Lung (tissue), 12 donors: ENCODE results near the gene NFATC4. TPM values are rescaled to one million over a fixed set of nuclear protein-coding genes. Genes with fewer than 3 reads are reported as not detected.
A peak's percentile ranks its signal among the peaks of the same experiment; 100 is the strongest.
"Not testable (repeated sequence)": the region's sequence is repeated elsewhere in the genome, so short reads cannot be mapped to it uniquely, and the experiment has no call there.

Experiments used
- ATAC-seq: fragments of 200-7000 bp; cut with Tn5 transposase; one replicate; pipeline ENCODE4 v1.9.1; 2020; ENCODE audit warnings: moderate number of reproducible peaks; ENCODE audit not compliant: insufficient read depth, low FRiP score
- DNase-seq, 3 donors: peaks; one replicate each; pipeline ENCODE4 v3.0.0-alpha.2; 2013 to 2017
- H3K27ac ChIP-seq, 2 donors: one replicate each; pipeline ENCODE4 v1.5.1; 2013; ENCODE audit warnings: mild to moderate bottlenecking in 2 of 2, moderate library complexity in 2 of 2, control low read depth in 1 of 2, inconsistent platforms in 1 of 2, low read depth in 1 of 2, low read length in 1 of 2
- H3K27me3 ChIP-seq, 3 donors: one replicate each; pipeline ENCODE4 v1.5.1; 2013; ENCODE audit warnings: low read length in 2 of 3; ENCODE audit not compliant: control insufficient read depth in 3 of 3, insufficient read depth in 3 of 3
- H3K36me3 ChIP-seq, 4 donors: one replicate each; pipeline ENCODE4 v1.5.1; 2013; ENCODE audit warnings: low read length in 4 of 4, mild to moderate bottlenecking in 1 of 4, moderate library complexity in 1 of 4; ENCODE audit not compliant: control insufficient read depth in 4 of 4, insufficient read depth in 4 of 4
- H3K4me1 ChIP-seq, 5 donors: one replicate each; pipeline ENCODE4 v1.5.1; 2013; ENCODE audit warnings: low read length in 5 of 5, mild to moderate bottlenecking in 2 of 5, moderate library complexity in 1 of 5; ENCODE audit not compliant: control insufficient read depth in 5 of 5, insufficient read depth in 5 of 5
- H3K4me3 ChIP-seq: one replicate; pipeline ENCODE4 v1.5.1; 2013; ENCODE audit warnings: mild to moderate bottlenecking, control low read depth, moderate library complexity
- H3K9ac ChIP-seq, 2 donors: one replicate each; pipeline ENCODE4 v1.5.1; 2013; ENCODE audit warnings: low read length in 2 of 2, control low read depth in 1 of 2; ENCODE audit not compliant: insufficient read depth in 1 of 2
- H3K9me3 ChIP-seq, 4 donors: one replicate each; pipeline ENCODE4 v1.5.1; 2013; ENCODE audit warnings: low read length in 3 of 4, mild to moderate bottlenecking in 1 of 4, moderate library complexity in 1 of 4; ENCODE audit not compliant: control insufficient read depth in 4 of 4, insufficient read depth in 3 of 4
- CTCF ChIP-seq: IDR thresholded peaks from 2 replicates; pipeline ENCODE4 v1.5.1; 2012; ENCODE audit warnings: mild to moderate bottlenecking; ENCODE audit errors: control extremely low read depth, extremely low read depth
- WGBS, 2 donors: extraction: QIAGEN DNeasy Blood & Tissue Kit; methylation state at CpG; one replicate each; pipeline ENCODE4 v1.1.7; 2013; 5-methylcytosine and 5-hydroxymethylcytosine counted together
- polyA plus RNA-seq, 2 donors: library from polyadenylated mRNA; stranded (reverse); fragments of 200-250 nt; gene quantifications; one replicate each; pipeline ENCODE4 v1.2.1, GENCODE V29; 2013
- total RNA-seq, 2 donors: library from RNA; depleted of rRNA in 1 of 2; stranded (reverse); fragments of >200 nt in 1 of 2; gene quantifications; one replicate each; pipeline ENCODE4 v1.2.1, GENCODE V29; 2014 to 2021
- donor health status: control.
- donor health status: control.
- donor health status: Bipolar disorder and iron deficiency.
- donor health status: healthy.
- donor health status: DM: yes; HTN: yes; CAD: no.

The NFATC4 gene
- total and polyA plus RNA-seq, 4 donors = 13.9 to 71.4 (median 38.4) TPM

DNA sequence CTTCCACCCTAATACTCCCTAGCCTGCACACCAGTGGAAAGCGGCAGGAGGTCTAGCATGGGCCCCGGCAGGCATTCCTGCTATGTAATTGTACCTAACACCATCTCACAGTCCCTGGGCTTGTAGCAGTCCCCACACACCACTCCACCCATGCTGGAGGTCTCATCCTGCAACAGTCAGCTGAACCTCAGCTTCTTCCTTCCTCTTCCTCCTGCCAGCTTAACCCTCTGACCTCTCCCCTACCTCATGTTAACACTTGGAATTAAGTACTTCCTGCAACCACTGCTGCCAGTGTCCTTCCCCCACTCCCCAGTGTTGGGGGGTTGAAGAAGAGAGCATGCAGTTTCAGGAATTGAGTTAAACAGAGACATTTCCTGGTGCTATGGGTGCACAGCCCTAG, 40.7 kb upstream of the NFATC4 start:
- peak overlapping the region in 1 of 2 donors; percentile 5 for H3K27ac ChIP-seq
- ATAC-seq (no peak), DNase-seq (no peak)
- peaks cover 0 to 5% (median 0%) of the 10 kb centered on the region in 4 donors for H3K36me3 ChIP-seq
- peaks cover 0 to 14% (median 0%) of the 10 kb centered on the region in 5 donors for H3K4me1 ChIP-seq
- no peak for TF ChIP-seq CTCF
- no peaks in the 10 kb centered on the region for H3K9me3 ChIP-seq
- 72 to 76% methylated on average over 2 of the region's 2 CpGs for WGBS, 2 donors
- no peak overlapping the region for H3K4me3 ChIP-seq
- peaks cover 0 to 5% (median 4%) of the 10 kb centered on the region in 3 donors for H3K27me3 ChIP-seq
- H3K9ac ChIP-seq = no peak overlapping the region

DNA sequence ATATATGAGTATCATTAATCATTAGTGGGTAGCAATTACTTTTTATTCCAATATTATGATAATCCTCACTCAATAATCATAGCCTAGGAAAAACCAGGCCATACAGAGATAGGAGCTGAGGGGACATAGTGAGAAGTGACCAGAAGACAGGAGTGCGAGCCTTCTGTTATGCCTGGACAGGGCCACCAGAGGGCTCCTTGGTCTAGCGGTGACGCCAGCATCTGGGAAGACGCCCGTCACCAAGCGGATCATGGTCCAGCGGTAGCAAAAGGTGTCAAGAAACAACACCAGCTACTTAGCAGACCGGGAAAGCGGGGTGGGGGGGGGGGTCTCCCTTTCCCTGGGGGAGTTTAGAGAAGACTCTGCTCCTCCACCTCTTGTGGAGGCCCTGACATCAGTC, 40.1 kb upstream of the NFATC4 start:
- H3K27me3 ChIP-seq, H3K9me3 ChIP-seq, H3K27ac ChIP-seq, H3K36me3 ChIP-seq, ATAC-seq, H3K4me3 ChIP-seq, H3K9ac ChIP-seq: not testable (repeated sequence)
- peak; percentile 27 for TF ChIP-seq CTCF
- H3K4me1 ChIP-seq = peaks cover 0 to 14% (median 0%) of the 10 kb centered on the region in 5 donors
- 4 to 13% methylated on average over 9 of the region's 9 CpGs for WGBS, 2 donors
- peak in 2 of 3 donors; percentile 39 to 42 for DNase-seq

DNA sequence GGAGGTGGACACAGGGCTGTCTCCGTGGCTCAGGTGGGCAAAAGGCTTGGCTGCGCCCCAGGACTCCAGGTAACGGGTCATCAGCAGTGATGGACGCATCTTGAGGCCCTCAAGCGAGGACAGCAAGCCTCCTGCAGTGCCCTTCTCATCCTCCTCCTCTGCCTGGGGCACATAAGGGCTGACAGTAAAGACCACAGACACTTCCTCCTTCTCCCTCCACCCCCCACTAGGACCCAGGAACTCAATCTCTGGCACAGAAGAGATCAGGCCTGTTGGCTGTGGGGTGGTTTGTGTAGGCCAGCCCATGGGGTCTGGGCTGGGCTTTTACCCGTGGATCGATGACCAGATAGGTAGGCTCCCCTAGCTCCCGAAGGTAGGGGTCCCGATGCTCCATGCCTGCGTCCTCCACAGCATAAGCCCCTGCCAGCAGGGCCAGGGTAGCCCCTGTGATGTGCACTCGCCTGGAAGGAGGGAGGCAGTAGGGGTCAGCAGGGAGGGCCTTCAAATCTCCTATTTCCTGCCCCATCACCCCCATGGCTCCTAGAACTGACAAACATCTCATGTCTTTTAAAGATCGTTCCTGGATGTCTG, 38.8 kb upstream of the NFATC4 start:
- Histone ChIP-seq H3K36me3 (peaks cover 0 to 4% (median 0%) of the 10 kb centered on the region in 4 donors), H3K9ac (no peak overlapping the region), H3K27ac (peak overlapping the region in 1 of 2 donors; percentile 34), H3K27me3 (peaks cover 0 to 19% (median 17%) of the 10 kb centered on the region in 3 donors), H3K9me3 (no peaks in the 10 kb centered on the region), H3K4me3 (no peak overlapping the region), H3K4me1 (peaks cover 0 to 13% (median under 1%) of the 10 kb centered on the region in 5 donors)
- DNase-seq = no peak
- 85 to 88% methylated on average over 11 to 12 of the region's 12 CpGs for WGBS, 2 donors
- no peak for TF ChIP-seq CTCF
- no peak for ATAC-seq

DNA sequence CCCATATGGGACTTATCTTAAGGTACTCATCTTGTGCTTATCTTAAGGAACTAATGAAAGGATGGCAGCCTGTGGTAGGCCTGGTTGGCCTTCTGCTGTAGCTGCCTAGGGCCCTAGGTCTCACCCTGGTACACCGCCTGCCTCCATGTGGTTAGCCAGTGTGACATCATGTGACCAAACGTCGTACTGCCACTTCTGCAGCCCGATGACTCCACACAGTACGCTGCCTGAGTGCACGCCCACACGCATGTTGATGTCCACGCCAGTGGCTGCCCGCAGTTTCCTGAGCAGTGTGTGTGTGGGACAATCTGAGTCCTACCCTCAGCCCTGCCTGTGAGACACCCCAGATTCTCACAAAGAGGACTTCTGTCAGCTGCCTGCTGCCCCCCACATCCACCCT, 38.2 kb upstream of the NFATC4 start:
- H3K36me3 ChIP-seq = peaks cover 0 to 4% (median 0%) of the 10 kb centered on the region in 4 donors
- peaks cover 0 to 17% (median 6%) of the 10 kb centered on the region in 5 donors for H3K4me1 ChIP-seq
- peaks cover 0 to 25% (median 20%) of the 10 kb centered on the region in 3 donors for H3K27me3 ChIP-seq
- ATAC-seq = no peak
- 32 to 51% methylated on average over 9 of the region's 9 CpGs for WGBS, 2 donors
- H3K9me3 ChIP-seq = no peaks in the 10 kb centered on the region
- H3K27ac ChIP-seq = peak overlapping the region in 1 of 2 donors; percentile 34
- no peak overlapping the region for H3K9ac ChIP-seq
- no peak for DNase-seq
- TF ChIP-seq CTCF = no peak
- H3K4me3 ChIP-seq = no peak overlapping the region
